NOMO-1 treated with dmso at 0.1 percent for 144 hours (cell line): ENCODE results near the gene TMEM87B.

ENCODE experiments used
- DNase-seq: peaks from one replicate; lab custom pipeline; 2025; ENCODE audit not compliant: unreplicated experiment; lab: John Stamatoyannopoulos, UW

Gene TMEM87B

GRCh38 chr2:112149194-112149593 lies 94.1 kb downstream of the TMEM87B start:
- no peak for DNase-seq

GRCh38 chr2:112149866-112150435 lies 94.9 kb downstream of the TMEM87B start:
- no peak for DNase-seq

- DNase-seq = no peak
Observed at GRCh38 chr2:112150447-112150846, 95.4 kb downstream of the TMEM87B start.

- DNase-seq = no peak
Observed at GRCh38 chr2:112150851-112151250, 95.8 kb downstream of the TMEM87B start.

GRCh38 chr2:112151271-112151670 lies 96.2 kb downstream of the TMEM87B start:
- DNase-seq = no peak

- DNase-seq = no peak
Observed at GRCh38 chr2:112151701-112152440, 96.8 kb downstream of the TMEM87B start.

GRCh38 chr2:112152476-112153178 lies 97.6 kb downstream of the TMEM87B start:
- DNase-seq = no peak

GRCh38 chr2:112153179-112153490 lies 98.1 kb downstream of the TMEM87B start:
- no peak for DNase-seq

- DNase-seq = no peak
Observed at GRCh38 chr2:112153501-112153900, 98.4 kb downstream of the TMEM87B start.

- DNase-seq = no peak
Observed at GRCh38 chr2:112154246-112155117, 99.4 kb downstream of the TMEM87B start.

GRCh38 chr2:112155331-112156151 lies 100.5 kb downstream of the TMEM87B start:
- no peak for DNase-seq

GRCh38 chr2:112156152-112156986 lies 101.3 kb downstream of the TMEM87B start:
- no peak for DNase-seq

- DNase-seq = no peak
Observed at GRCh38 chr2:112157472-112157871, 102.4 kb downstream of the TMEM87B start.

GRCh38 chr2:112159454-112159921 lies 104.4 kb downstream of the TMEM87B start:
- no peak for DNase-seq

- DNase-seq = no peak
Observed at GRCh38 chr2:112160283-112161250, 105.5 kb downstream of the TMEM87B start.

GRCh38 chr2:112161431-112162145 lies 106.5 kb downstream of the TMEM87B start:
- no peak for DNase-seq

GRCh38 chr2:112162341-112162740 lies 107.3 kb downstream of the TMEM87B start:
- DNase-seq = no peak

- no peak for DNase-seq
Observed at GRCh38 chr2:112162956-112163355, 107.9 kb downstream of the TMEM87B start.
